DMS 273 (cell line): ENCODE measurements around the gene KCNIP4.
A peak's percentile ranks its signal among the peaks of the same experiment; 100 is the strongest.

ENCODE experiments used
- DNase-seq: peaks from one replicate; lab custom pipeline; 2025; ENCODE audit not compliant: unreplicated experiment; lab: John Stamatoyannopoulos, UW

KCNIP4 gene

DNA sequence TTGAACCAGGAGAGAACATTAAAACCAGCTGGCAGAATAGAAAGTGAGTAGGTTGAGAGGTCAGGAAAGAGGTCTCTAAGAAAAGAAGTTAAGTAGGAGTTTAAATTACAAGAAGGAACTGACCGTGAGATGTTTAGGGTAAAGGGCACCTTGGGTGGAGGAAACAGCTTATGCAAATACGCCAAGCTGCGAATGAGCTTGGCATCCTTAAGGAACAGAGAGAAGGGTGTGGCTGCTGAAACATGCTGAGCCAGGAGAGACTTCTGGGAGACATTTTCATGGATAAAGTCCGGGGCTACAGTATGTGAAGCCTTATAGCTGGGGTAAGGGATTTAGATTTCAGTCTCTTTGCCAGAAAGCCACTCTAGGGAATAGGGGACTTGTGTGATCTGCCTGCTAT, 249.1 kb downstream of the KCNIP4 start:
- DNase-seq, result no peak

GRCh38 chr4:21697583-21697982, 251.0 kb downstream of the KCNIP4 start:
- no peak for DNase-seq

GRCh38 chr4:21695141-21695540, 253.4 kb downstream of the KCNIP4 start:
- DNase-seq, result no peak

DNA sequence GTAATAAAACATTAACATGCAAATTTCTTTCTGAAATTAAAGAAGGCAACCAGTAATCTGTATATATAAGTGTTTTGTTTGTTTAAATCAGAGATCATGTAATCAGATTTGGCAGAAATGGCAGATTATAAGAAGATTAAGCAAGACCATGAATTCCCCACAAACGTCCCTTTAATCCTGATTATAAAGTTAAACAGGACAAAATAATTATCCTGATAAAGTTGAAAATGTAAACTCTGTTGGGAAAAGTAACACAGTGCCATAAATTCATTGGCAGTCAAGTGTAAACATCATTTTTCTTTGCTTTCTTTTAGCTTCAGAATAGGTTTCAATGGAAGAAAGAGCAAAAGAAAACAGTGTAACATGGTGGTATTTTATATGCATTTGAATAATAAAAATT, 256.3 kb downstream of the KCNIP4 start:
- DNase-seq, result no peak

- DNase-seq, result no peak
Measured at GRCh38 chr4:21688596-21689265, 259.8 kb downstream of the KCNIP4 start.

- DNase-seq, result no peak
Measured at GRCh38 chr4:21685911-21686310, 262.7 kb downstream of the KCNIP4 start.

GRCh38 chr4:21680326-21680898, 268.2 kb downstream of the KCNIP4 start:
- no peak for DNase-seq

- DNase-seq, result no peak
Measured at GRCh38 chr4:21678711-21679110, 269.9 kb downstream of the KCNIP4 start.

- DNase-seq, result no peak
Measured at GRCh38 chr4:21677173-21677572, 271.4 kb downstream of the KCNIP4 start.

GRCh38 chr4:21664355-21664754, 284.2 kb downstream of the KCNIP4 start:
- no peak for DNase-seq

GRCh38 chr4:21656832-21657231, 291.7 kb downstream of the KCNIP4 start:
- no peak for DNase-seq

DNA sequence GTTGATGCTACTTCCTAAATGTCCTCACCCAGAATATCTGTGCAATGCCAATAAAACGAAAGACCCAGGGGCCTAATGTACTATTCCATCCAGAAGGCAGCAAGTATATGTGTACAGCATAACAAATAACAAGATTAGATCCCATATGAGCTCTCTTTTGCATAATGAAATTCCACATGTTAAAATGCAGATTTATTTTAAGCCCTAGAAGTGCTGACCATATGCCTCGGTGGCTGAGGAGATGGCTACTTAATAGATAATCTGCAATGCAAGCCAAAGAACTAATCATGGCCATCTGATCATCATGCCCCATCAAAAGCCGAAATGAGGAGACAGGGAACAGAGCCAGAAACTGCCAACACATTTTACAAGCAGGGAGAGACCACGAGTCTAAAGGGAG, 293.5 kb downstream of the KCNIP4 start:
- DNase-seq, result peak; percentile 70

DNA sequence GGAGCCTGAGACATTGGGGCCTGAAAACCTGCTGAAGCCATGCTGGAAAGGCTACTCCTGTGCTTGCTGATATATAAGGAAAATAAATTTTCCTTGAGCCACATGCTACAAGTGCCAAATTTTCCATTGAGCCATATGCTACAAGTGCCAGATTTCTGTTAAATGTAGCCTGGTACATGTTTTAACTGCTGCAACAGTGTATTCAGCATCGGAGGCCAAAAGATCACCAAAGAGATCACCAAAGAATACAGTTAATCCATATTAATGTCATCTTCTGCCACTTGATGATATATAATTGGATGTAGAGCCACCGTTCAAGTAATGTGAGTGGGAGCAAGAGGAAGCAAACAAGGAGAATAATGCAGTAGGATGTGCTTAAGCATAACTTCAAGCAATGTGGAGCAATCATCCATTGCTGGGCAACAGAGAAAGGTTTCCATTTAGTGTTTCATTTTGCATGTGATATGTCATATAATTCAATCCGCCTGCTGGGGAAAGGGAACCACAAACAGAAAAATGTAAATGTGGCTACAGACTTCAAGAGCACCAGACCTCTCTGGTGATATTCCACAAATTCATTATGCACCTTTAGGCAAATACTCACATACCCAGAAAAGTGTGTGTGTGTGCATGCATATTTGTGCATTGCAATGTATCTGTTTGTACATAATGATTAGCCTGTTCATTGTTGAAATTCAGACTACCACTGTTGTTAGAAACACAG, 295.9 kb downstream of the KCNIP4 start:
- DNase-seq, result peak; percentile 23

- DNase-seq, result no peak
Measured at GRCh38 chr4:21649391-21650090, 299.0 kb downstream of the KCNIP4 start.

GRCh38 chr4:21645776-21646175, 302.8 kb downstream of the KCNIP4 start:
- no peak for DNase-seq

GRCh38 chr4:21641696-21642095, 306.9 kb downstream of the KCNIP4 start:
- no peak for DNase-seq

- DNase-seq, result no peak
Measured at GRCh38 chr4:21638171-21638725, 310.3 kb downstream of the KCNIP4 start.

GRCh38 chr4:21628916-21629610, 319.5 kb downstream of the KCNIP4 start:
- DNase-seq, result peak; percentile 16

GRCh38 chr4:21628116-21628670, 320.4 kb downstream of the KCNIP4 start:
- DNase-seq, result no peak

- DNase-seq, result no peak
Measured at GRCh38 chr4:21625447-21625846, 323.1 kb downstream of the KCNIP4 start.

DNA sequence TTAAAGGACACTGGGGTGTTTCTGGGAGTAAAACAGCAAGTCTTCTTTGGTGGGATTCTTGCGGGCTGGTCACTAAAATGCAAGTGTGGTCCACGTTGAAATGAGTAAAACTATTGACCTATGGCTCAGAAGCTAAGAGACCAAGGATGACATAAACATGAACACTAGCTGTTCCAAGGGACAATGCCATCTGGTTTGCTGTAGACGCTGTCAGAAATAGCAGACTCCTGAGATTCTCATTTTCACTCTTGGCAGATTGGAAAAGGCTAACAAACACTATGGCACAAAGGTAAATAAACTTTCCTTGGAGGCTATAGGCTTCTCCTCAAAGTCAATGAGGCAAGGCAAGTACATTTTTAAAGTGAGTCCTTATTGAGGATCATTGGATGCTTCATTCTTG, 343.6 kb downstream of the KCNIP4 start:
- DNase-seq, result peak; percentile 1
